Trophoblast cell (in vitro differentiated cells and primary cell): Measurements from ENCODE around the gene C3orf85.

ENCODE experiments used
- DNase-seq, 2 donors: peaks; one replicate each; pipeline ENCODE4 v3.0.0-alpha.2; 2016
- H2AFZ ChIP-seq: 2 replicates; pipeline ENCODE4 v1.6.1; 2013; ENCODE audit warnings: low read length, moderate library complexity, mild to moderate bottlenecking; ENCODE audit not compliant: insufficient read depth, poor library complexity
- H2AK5ac ChIP-seq: 2 replicates; pipeline ENCODE4 v1.6.1; 2013; ENCODE audit warnings: mild to moderate bottlenecking, low read length
- H2BK120ac ChIP-seq: 2 replicates; pipeline ENCODE4 v1.6.1; 2013; ENCODE audit warnings: low read length, mild to moderate bottlenecking, moderate library complexity; ENCODE audit not compliant: insufficient read depth, poor library complexity
- H2BK12ac ChIP-seq: 2 replicates; pipeline ENCODE4 v1.6.1; 2013; ENCODE audit warnings: mild to moderate bottlenecking, low read length, moderate library complexity
- H2BK5ac ChIP-seq: 2 replicates; pipeline ENCODE4 v1.6.1; 2013; ENCODE audit warnings: low read length, low read depth, moderate library complexity, mild to moderate bottlenecking; ENCODE audit not compliant: poor library complexity
- H3K14ac ChIP-seq: 2 replicates; pipeline ENCODE4 v1.6.1; 2013; ENCODE audit warnings: mild to moderate bottlenecking, low read length
- H3K18ac ChIP-seq: 2 replicates; pipeline ENCODE4 v1.6.1; 2013; ENCODE audit warnings: mild to moderate bottlenecking, low read length
- H3K23ac ChIP-seq: 2 replicates; pipeline ENCODE4 v1.6.1; 2013; ENCODE audit warnings: low read length
- H3K27ac ChIP-seq: 2 replicates; pipeline ENCODE4 v1.5.1; 2013; ENCODE audit warnings: low read depth, mild to moderate bottlenecking, inconsistent platforms, low read length, moderate library complexity
- H3K27me3 ChIP-seq: 2 replicates; pipeline ENCODE4 v1.6.1; 2013; ENCODE audit warnings: inconsistent platforms, mild to moderate bottlenecking, low read length, moderate library complexity; ENCODE audit not compliant: insufficient read depth
- H3K36me3 ChIP-seq, 2 experiments: 1 replicate in 1 of 2; 2 replicates in 1 of 2; pipeline ENCODE4 v1.6.1; 2013; ENCODE audit warnings: low read length in 2 of 2, mild to moderate bottlenecking in 2 of 2, moderate library complexity in 1 of 2; ENCODE audit not compliant: insufficient read depth in 2 of 2, control insufficient read depth in 1 of 2
- H3K4ac ChIP-seq: 2 replicates; pipeline ENCODE4 v1.6.1; 2013; ENCODE audit warnings: low read depth, mild to moderate bottlenecking, low read length, moderate library complexity
- H3K4me1 ChIP-seq, 2 experiments: 1 replicate in 1 of 2; 2 replicates in 1 of 2; pipeline ENCODE4 v1.6.1; 2013; ENCODE audit warnings: low read length in 2 of 2, mild to moderate bottlenecking in 2 of 2, moderate library complexity in 1 of 2; ENCODE audit not compliant: insufficient read depth in 2 of 2, control insufficient read depth in 1 of 2
- H3K4me2 ChIP-seq: 2 replicates; pipeline ENCODE4 v1.6.1; 2013; ENCODE audit warnings: inconsistent platforms, mild to moderate bottlenecking, low read length, moderate library complexity
- H3K4me3 ChIP-seq: 2 replicates; pipeline ENCODE4 v1.5.1; 2013; ENCODE audit warnings: mild to moderate bottlenecking, low read depth, low read length, inconsistent platforms
- H3K79me1 ChIP-seq: one replicate; pipeline ENCODE4 v1.6.1; 2013; ENCODE audit warnings: low read length
- H3K79me2 ChIP-seq: 2 replicates; pipeline ENCODE4 v1.6.1; 2013; ENCODE audit warnings: low read length, mild to moderate bottlenecking; ENCODE audit not compliant: control insufficient read depth, insufficient read depth, poor library complexity
- H3K9ac ChIP-seq: 2 replicates; pipeline ENCODE4 v1.6.1; 2013; ENCODE audit warnings: mild to moderate bottlenecking, low read length
- H3K9me3 ChIP-seq: 2 replicates; pipeline ENCODE4 v1.6.1; 2013; ENCODE audit warnings: low read depth, mild to moderate bottlenecking, control low read depth, inconsistent platforms, low read length; ENCODE audit not compliant: insufficient read depth
- H4K12ac ChIP-seq: 2 replicates; pipeline ENCODE4 v1.6.1; 2013; ENCODE audit warnings: low read depth, mild to moderate bottlenecking, low read length, moderate library complexity
- H4K8ac ChIP-seq: 2 replicates; pipeline ENCODE4 v1.6.1; 2013; ENCODE audit warnings: low read depth, mild to moderate bottlenecking, low read length, moderate library complexity
- H4K91ac ChIP-seq: one replicate; pipeline ENCODE4 v1.6.1; 2013; ENCODE audit warnings: low read depth, mild to moderate bottlenecking, low read length, moderate library complexity
- WGBS: extraction: QIAGEN DNeasy Blood & Tissue Kit; methylation state at CpG from one replicate; pipeline ENCODE4 v1.1.7; 2013; ENCODE audit warnings: missing lambda C conversion rate; ENCODE audit not compliant: insufficient read length, insufficient coverage; ENCODE audit errors: extremely low coverage; 5-methylcytosine and 5-hydroxymethylcytosine counted together

C3orf85 gene

GRCh38 chr3:109114746-109115145, 21.8 kb upstream of the C3orf85 start:
- no peak overlapping the region for H4K91ac ChIP-seq
- WGBS = no CpG with 5 or more reads among the region's 4 CpGs

GRCh38 chr3:109115451-109115850, 21.1 kb upstream of the C3orf85 start:
- no CpG with 5 or more reads among the region's 2 CpGs for WGBS
- no peak overlapping the region for H3K9ac ChIP-seq
- H4K91ac ChIP-seq = no peak overlapping the region
- no peak overlapping the region for H4K12ac ChIP-seq
- H2BK120ac ChIP-seq = no peak overlapping the region
- no peak overlapping the region for H3K4me2 ChIP-seq
- H3K9me3 ChIP-seq = no peaks in the 10 kb centered on the region
- H3K18ac ChIP-seq = no peak overlapping the region
- no peak overlapping the region for H2AFZ ChIP-seq
- H3K79me1 ChIP-seq = no peaks in the 10 kb centered on the region
- H4K8ac ChIP-seq = no peak overlapping the region
- H3K4me3 ChIP-seq = no peak overlapping the region
- no peak for DNase-seq
- no peak overlapping the region for H3K4ac ChIP-seq
- H3K27ac ChIP-seq = no peak overlapping the region
- H3K36me3 ChIP-seq = no peaks in the 10 kb centered on the region
- no peak overlapping the region for H2BK5ac ChIP-seq
- no peaks in the 10 kb centered on the region for H3K27me3 ChIP-seq
- H2AK5ac ChIP-seq = no peak overlapping the region
- no peak overlapping the region for H3K14ac ChIP-seq
- no peaks in the 10 kb centered on the region for H3K4me1 ChIP-seq
- H2BK12ac ChIP-seq = no peak overlapping the region
- no peaks in the 10 kb centered on the region for H3K79me2 ChIP-seq
- H3K23ac ChIP-seq = no peak overlapping the region

More at GRCh38 chr3:109114746-109115145, 21.8 kb upstream of the C3orf85 start:
- H3K23ac ChIP-seq = no peak overlapping the region
- H4K12ac ChIP-seq = no peak overlapping the region
- no peaks in the 10 kb centered on the region for H3K27me3 ChIP-seq
- H2BK120ac ChIP-seq = no peak overlapping the region
- no peak for DNase-seq
- no peaks in the 10 kb centered on the region for H3K9me3 ChIP-seq
- H3K14ac ChIP-seq = no peak overlapping the region
- no peak overlapping the region for H3K18ac ChIP-seq
- H4K8ac ChIP-seq = no peak overlapping the region
- no peak overlapping the region for H2BK5ac ChIP-seq
- H3K27ac ChIP-seq = no peak overlapping the region
- no peak overlapping the region for H2AFZ ChIP-seq
- H3K4ac ChIP-seq = no peak overlapping the region
- no peak overlapping the region for H3K4me3 ChIP-seq
- H3K4me2 ChIP-seq = no peak overlapping the region
- no peaks in the 10 kb centered on the region for H3K36me3 ChIP-seq
- no peaks in the 10 kb centered on the region for H3K79me1 ChIP-seq
- H3K9ac ChIP-seq = no peak overlapping the region
- H3K79me2 ChIP-seq = no peaks in the 10 kb centered on the region
- H3K4me1 ChIP-seq = no peaks in the 10 kb centered on the region
- H2AK5ac ChIP-seq = no peak overlapping the region
- H2BK12ac ChIP-seq = no peak overlapping the region

- WGBS = no CpG with 5 or more reads among the region's 2 CpGs
- Histone ChIP-seq H4K91ac (no peak overlapping the region), H3K4me3 (no peak overlapping the region), H3K18ac (no peak overlapping the region), H3K9ac (no peak overlapping the region), H3K23ac (no peak overlapping the region), H2BK5ac (no peak overlapping the region), H2AK5ac (no peak overlapping the region), H3K14ac (no peak overlapping the region), H2BK120ac (no peak overlapping the region), H2BK12ac (no peak overlapping the region), H3K27ac (no peak overlapping the region), H3K36me3 (no peaks in the 10 kb centered on the region), H2AFZ (no peak overlapping the region), H3K4ac (no peak overlapping the region), H4K12ac (no peak overlapping the region), H3K79me2 (no peaks in the 10 kb centered on the region), H3K27me3 (no peaks in the 10 kb centered on the region), H3K4me2 (no peak overlapping the region), H4K8ac (no peak overlapping the region), H3K79me1 (no peaks in the 10 kb centered on the region), H3K9me3 (no peaks in the 10 kb centered on the region), H3K4me1 (no peaks in the 10 kb centered on the region)
- no peak for DNase-seq
Observed at GRCh38 chr3:109116031-109116430, 20.5 kb upstream of the C3orf85 start.

- Histone ChIP-seq H3K14ac (no peak within 1 kb of the TSS), H4K12ac (no peak within 1 kb of the TSS), H2AFZ (no peak within 1 kb of the TSS), H3K27me3 (no peaks in the 10 kb centered on the region), H3K27ac (no peak within 1 kb of the TSS), H3K79me2 (no peaks in the 10 kb centered on the region), H3K4me1 (no peaks in the 10 kb centered on the region), H4K91ac (no peak within 1 kb of the TSS), H3K36me3 (no peaks in the 10 kb centered on the region), H3K23ac (peak within 1 kb of the TSS; percentile 92), H3K79me1 (no peaks in the 10 kb centered on the region), H2BK120ac (no peak within 1 kb of the TSS), H3K4me2 (no peak within 1 kb of the TSS), H3K9ac (no peak within 1 kb of the TSS), H3K18ac (no peak within 1 kb of the TSS), H2BK12ac (no peak within 1 kb of the TSS), H3K9me3 (no peaks in the 10 kb centered on the region), H2BK5ac (no peak within 1 kb of the TSS), H3K4ac (no peak within 1 kb of the TSS), H3K4me3 (no peak within 1 kb of the TSS), H2AK5ac (no peak within 1 kb of the TSS), H4K8ac (no peak within 1 kb of the TSS)
- no peak for DNase-seq
- no CpG with 5 or more reads among the region's 38 CpGs for WGBS
Observed at GRCh38 chr3:109117939-109118338, 18.6 kb upstream of the C3orf85 start, which contains the start of gene MORC1. Gene MORC1 (minus strand): TSS chr3:109118134. CDS start chr3:109118059, 75 bp downstream.
